Lower lobe of right lung (tissue), 2 donors: Measurements from ENCODE around the gene MORN5. TPM values are rescaled to one million over a fixed set of nuclear protein-coding genes. Genes with fewer than 3 reads are reported as not detected.

Experiments
- ATAC-seq, 2 donors: fragments of 200-7000 bp; cut with Tn5 transposase; one replicate each; pipeline ENCODE4 v1.9.1; 2020 to 2022; ENCODE audit warnings: mild to moderate bottlenecking in 2 of 2, moderate library complexity in 2 of 2
- DNase-seq: peaks from one replicate; pipeline ENCODE4 v3.0.0-alpha.2; 2020
- H3K27ac ChIP-seq: fragments of 200-600 bp; one replicate; pipeline ENCODE4 v1.8.0; 2022
- H3K27me3 ChIP-seq: fragments of 200-600 bp; one replicate; pipeline ENCODE4 v1.8.0; 2022; ENCODE audit warnings: low read depth
- H3K36me3 ChIP-seq: fragments of 200-600 bp; one replicate; pipeline ENCODE4 v1.8.0; 2022; ENCODE audit warnings: mild to moderate bottlenecking
- H3K4me1 ChIP-seq: fragments of 200-600 bp; one replicate; pipeline ENCODE4 v1.8.0; 2022
- H3K4me3 ChIP-seq: fragments of 200-600 bp; one replicate; pipeline ENCODE4 v1.8.0; 2022; ENCODE audit warnings: mild to moderate bottlenecking
- H3K9me3 ChIP-seq: fragments of 200-600 bp; one replicate; pipeline ENCODE4 v1.8.0; 2022
- intact Hi-C: fragments of 100-400 bp; cut with DNase I; formaldehyde crosslinking; loops from one replicate; pipeline ENCODE4 v1.11.0; 2022
- total RNA-seq: library from RNA; stranded (reverse); fragmentation: NEBNext Ultra II Directional; extraction: Animal tissue kit (Norgen Biotek cat#: 25700); gene quantifications from one replicate; pipeline ENCODE4 v1.2.1, GENCODE V29; 2021
- TF ChIP-seq, protein P1 (sequence below): fragments of 200-600 bp; IDR thresholded peaks from one replicate; pipeline ENCODE4 v1.8.0; 2022; ENCODE audit warnings: antibody characterized with exemption, mild to moderate bottlenecking
- donor health status: DM: no; HTN: yes; CAD: no; lungs with severe emphysema.

MORN5 gene
- total RNA-seq, 1 donor from 2014 or later = 7.7 TPM

DNA sequence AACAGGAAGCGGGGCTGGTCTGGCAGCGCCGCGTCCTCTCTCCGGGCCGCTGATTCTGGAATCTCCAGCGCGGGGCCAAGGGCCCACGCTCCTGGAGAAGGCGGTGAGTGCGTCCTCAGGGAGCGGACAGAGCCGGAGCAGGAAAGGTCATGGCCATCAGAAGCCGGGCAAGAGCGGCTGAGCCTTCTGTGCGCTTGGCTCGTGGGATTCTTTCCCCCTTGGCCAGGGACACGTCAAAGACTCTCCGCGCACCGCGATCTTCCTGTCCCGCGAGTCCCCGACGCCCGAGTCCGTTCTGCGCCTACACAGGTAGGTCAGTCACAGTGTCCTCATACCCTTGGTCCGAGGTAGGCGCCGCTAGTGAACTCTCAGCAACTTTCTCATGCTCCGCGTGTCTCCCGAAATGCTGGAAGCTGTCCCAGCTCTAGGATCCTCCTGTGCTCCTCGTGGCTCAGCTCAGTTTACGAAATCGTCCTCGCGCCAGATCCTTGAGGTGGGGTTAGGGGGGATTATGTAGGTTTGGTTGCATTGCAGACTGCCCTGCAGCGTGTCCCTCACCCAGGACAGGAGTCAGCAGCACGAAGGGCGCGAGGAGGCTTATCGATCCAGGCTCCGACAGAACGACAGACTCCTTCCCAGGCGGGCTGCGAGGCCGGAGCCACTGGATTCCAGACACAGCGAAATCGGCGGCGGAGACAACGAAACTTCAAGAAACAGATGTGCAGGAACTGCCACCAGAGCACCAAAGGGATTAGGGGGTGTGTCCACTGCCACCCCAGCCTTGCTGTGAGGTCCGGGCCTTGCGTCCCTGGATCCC lies 60.4 kb downstream of the MORN5 start:
- ATAC-seq (peak in 1 of 2 donors; percentile 13), DNase-seq (no peak)
- intact Hi-C loops = no loop called here
- TF ChIP-seq, protein P1, sequence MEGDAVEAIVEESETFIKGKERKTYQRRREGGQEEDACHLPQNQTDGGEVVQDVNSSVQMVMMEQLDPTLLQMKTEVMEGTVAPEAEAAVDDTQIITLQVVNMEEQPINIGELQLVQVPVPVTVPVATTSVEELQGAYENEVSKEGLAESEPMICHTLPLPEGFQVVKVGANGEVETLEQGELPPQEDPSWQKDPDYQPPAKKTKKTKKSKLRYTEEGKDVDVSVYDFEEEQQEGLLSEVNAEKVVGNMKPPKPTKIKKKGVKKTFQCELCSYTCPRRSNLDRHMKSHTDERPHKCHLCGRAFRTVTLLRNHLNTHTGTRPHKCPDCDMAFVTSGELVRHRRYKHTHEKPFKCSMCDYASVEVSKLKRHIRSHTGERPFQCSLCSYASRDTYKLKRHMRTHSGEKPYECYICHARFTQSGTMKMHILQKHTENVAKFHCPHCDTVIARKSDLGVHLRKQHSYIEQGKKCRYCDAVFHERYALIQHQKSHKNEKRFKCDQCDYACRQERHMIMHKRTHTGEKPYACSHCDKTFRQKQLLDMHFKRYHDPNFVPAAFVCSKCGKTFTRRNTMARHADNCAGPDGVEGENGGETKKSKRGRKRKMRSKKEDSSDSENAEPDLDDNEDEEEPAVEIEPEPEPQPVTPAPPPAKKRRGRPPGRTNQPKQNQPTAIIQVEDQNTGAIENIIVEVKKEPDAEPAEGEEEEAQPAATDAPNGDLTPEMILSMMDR = no peak
- H3K27ac ChIP-seq = no peak overlapping the region
- H3K4me1 ChIP-seq = peaks cover 18% of the 10 kb centered on the region
- no peaks in the 10 kb centered on the region for H3K9me3 ChIP-seq
- peak overlapping the region; percentile 20 for H3K4me3 ChIP-seq
- H3K27me3 ChIP-seq = peaks cover 81% of the 10 kb centered on the region
- no peaks in the 10 kb centered on the region for H3K36me3 ChIP-seq

DNA sequence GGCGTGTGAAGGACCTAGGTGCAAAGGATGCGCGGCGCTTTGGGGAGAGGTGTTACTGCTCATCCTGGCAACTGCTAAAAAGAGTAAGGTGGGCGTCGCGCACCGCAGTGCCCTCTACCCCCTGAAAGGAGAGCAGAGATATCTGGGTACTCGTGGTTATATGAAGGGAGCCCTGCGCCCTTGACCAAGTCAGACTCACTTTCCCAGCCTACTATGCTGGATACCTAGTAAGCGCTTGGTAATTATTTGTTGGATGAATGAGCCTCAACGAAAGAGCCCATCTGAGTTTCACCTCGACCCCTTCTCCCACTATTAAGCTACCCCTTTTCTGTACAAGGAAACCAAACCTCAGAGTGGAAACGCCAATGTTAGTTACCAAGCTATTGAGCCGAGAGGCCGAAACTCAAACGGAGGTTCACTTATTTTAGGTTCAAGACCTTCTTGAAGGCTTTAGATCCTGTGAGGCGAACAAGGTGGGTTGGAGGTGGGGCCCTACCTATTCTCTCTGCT lies 61.0 kb downstream of the MORN5 start:
- H3K27ac ChIP-seq = no peak overlapping the region
- no peak overlapping the region for H3K4me3 ChIP-seq
- intact Hi-C loops = no loop called here
- DNase-seq (no peak), ATAC-seq (no peak)
- peaks cover 23% of the 10 kb centered on the region for H3K4me1 ChIP-seq
- H3K36me3 ChIP-seq = no peaks in the 10 kb centered on the region
- no peaks in the 10 kb centered on the region for H3K9me3 ChIP-seq
- peaks cover 81% of the 10 kb centered on the region for H3K27me3 ChIP-seq
- TF ChIP-seq, protein P1 = no peak

DNA sequence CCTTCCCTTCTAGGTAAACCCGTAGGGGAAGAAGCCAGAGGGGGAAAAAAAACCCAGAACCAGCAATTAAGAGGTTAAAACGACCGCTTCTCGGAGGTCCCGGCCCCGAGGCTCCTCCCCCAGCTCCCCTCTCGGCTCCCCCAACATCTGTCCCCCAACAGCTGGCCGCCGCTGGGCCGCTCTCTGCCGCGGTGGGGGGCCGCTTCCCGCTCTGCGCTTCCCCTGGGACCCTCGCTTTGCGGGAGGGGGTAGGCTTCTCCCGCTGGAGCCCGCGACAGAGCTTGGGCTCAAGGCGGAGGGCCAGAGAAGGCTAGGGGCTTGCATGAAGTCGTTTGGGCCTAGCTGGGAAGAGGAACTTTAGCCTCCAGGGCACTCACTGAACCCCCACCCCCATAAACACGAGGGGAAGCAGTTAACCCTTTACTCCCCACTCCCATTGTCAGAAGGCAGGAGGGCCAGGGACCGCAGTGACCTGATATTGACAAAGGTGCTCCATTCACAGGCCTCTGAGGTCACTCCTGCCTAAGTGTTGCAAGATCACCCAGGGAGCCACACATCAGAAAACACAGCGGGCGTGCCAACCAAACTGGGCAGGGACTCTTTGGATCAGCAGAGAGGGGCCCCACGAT lies 61.6 kb downstream of the MORN5 start:
- no peak overlapping the region for H3K27ac ChIP-seq
- H3K36me3 ChIP-seq = no peaks in the 10 kb centered on the region
- TF ChIP-seq, protein P1 = no peak
- H3K9me3 ChIP-seq = no peaks in the 10 kb centered on the region
- peaks cover 29% of the 10 kb centered on the region for H3K4me1 ChIP-seq
- no peak overlapping the region for H3K4me3 ChIP-seq
- peaks cover 81% of the 10 kb centered on the region for H3K27me3 ChIP-seq
- intact Hi-C loops = no loop called here
- no peak for DNase-seq
- no peak for ATAC-seq

GRCh38 chr9:122222791-122223190 lies 63.1 kb downstream of the MORN5 start:
- H3K36me3 ChIP-seq = no peaks in the 10 kb centered on the region

DNA sequence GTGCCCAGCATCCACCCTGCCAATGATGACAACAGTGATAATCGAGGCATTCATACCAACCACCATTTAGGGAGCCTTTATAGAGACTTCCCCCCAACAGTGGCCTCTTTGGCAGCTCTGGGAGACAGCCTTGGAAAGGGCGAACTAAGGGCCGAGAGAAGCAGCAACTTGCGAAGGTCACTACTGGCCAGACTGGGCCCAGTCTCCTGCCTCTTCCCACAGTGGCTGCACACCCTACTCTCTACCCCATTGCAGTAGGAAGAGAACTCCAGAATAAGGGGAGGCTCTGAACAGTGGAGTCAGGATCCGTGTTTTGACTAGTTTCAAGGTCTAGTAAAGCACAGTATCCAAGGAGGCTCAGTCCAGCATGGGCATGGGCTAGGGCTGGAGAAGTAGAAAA lies 63.7 kb downstream of the MORN5 start:
- Histone ChIP-seq H3K9me3 (no peaks in the 10 kb centered on the region), H3K4me3 (no peak overlapping the region), H3K36me3 (no peaks in the 10 kb centered on the region), H3K27ac (no peak overlapping the region), H3K4me1 (peaks cover 49% of the 10 kb centered on the region), H3K27me3 (peaks cover 82% of the 10 kb centered on the region)
- ATAC-seq (no peak), DNase-seq (no peak)
- intact Hi-C loops = no loop called here
- TF ChIP-seq, protein P1 = no peak

More at GRCh38 chr9:122222791-122223190, 63.1 kb downstream of the MORN5 start:
- TF ChIP-seq, protein P1 = no peak
- intact Hi-C loops = no loop called here
- no peak overlapping the region for H3K27ac ChIP-seq
- H3K4me3 ChIP-seq = no peak overlapping the region
- peaks cover 43% of the 10 kb centered on the region for H3K4me1 ChIP-seq
- no peak for ATAC-seq
- no peak for DNase-seq
- peaks cover 82% of the 10 kb centered on the region for H3K27me3 ChIP-seq
- no peaks in the 10 kb centered on the region for H3K9me3 ChIP-seq
